22Rv1 (cell line): ENCODE measurements around the gene ACKR1.

Source experiments
- H3K27ac ChIP-seq: fragments of 450-650 bp; 2 replicates; pipeline ENCODE4 v1.5.1; 2017
- ZFX ChIP-seq: fragments of 450-650 bp; IDR thresholded peaks from 2 replicates; pipeline ENCODE4 v1.6.1; 2017; ENCODE audit warnings: antibody characterized with exemption, borderline replicate concordance
- TF ChIP-seq, protein P1 (sequence below): fragments of 450-650 bp; IDR thresholded peaks from 2 replicates; pipeline ENCODE4 v1.5.1; 2017; ENCODE audit warnings: mild to moderate bottlenecking

The ACKR1 gene

DNA sequence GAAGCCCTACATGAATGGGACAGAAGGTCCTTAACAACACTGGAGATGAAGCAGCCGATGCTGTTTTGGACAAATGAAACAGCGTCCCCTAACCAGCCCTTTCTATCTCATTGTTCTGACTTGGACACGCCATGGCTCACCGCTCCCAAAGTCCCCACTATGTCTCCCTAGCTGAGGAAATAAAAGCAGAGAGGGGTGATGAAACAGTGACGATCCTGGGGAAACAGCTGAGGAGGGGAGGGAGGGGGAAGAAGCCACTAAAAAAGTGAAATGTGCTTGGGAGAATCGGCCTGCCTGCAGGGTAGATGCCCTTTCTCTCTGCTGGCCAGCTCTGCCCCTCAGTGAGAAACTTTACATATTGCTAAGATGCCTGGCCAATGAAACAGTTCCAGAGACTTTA is 1.1 kb upstream of the ACKR1 start:
- no peak for TF ChIP-seq ZFX
- TF ChIP-seq, protein P1, sequence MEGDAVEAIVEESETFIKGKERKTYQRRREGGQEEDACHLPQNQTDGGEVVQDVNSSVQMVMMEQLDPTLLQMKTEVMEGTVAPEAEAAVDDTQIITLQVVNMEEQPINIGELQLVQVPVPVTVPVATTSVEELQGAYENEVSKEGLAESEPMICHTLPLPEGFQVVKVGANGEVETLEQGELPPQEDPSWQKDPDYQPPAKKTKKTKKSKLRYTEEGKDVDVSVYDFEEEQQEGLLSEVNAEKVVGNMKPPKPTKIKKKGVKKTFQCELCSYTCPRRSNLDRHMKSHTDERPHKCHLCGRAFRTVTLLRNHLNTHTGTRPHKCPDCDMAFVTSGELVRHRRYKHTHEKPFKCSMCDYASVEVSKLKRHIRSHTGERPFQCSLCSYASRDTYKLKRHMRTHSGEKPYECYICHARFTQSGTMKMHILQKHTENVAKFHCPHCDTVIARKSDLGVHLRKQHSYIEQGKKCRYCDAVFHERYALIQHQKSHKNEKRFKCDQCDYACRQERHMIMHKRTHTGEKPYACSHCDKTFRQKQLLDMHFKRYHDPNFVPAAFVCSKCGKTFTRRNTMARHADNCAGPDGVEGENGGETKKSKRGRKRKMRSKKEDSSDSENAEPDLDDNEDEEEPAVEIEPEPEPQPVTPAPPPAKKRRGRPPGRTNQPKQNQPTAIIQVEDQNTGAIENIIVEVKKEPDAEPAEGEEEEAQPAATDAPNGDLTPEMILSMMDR = no peak
- no peak overlapping the region for H3K27ac ChIP-seq

DNA sequence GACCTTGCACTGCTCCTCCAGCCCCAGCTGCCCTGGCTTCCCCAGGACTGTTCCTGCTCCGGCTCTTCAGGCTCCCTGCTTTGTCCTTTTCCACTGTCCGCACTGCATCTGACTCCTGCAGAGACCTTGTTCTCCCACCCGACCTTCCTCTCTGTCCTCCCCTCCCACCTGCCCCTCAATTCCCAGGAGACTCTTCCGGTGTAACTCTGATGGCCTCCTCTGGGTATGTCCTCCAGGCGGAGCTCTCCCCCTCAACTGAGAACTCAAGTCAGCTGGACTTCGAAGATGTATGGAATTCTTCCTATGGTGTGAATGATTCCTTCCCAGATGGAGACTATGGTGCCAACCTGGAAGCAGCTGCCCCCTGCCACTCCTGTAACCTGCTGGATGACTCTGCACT is 550 bp downstream of the ACKR1 start:
- H3K27ac ChIP-seq = no peak overlapping the region
- TF ChIP-seq ZFX = no peak
- TF ChIP-seq, protein P1 = no peak

GRCh38 chr1:159206110-159206509 is 1.4 kb downstream of the ACKR1 start:
- H3K27ac ChIP-seq = no peak overlapping the region
- TF ChIP-seq, protein P1 = no peak

GRCh38 chr1:159207080-159207479 is 2.4 kb downstream of the ACKR1 start:
- H3K27ac ChIP-seq = no peak overlapping the region
- no peak for TF ChIP-seq ZFX
- TF ChIP-seq, protein P1 = no peak

- H3K27ac ChIP-seq = no peak overlapping the region
- no peak for TF ChIP-seq ZFX
- TF ChIP-seq, protein P1 = no peak
Measured at GRCh38 chr1:159207774-159208173, 3.1 kb downstream of the ACKR1 start.

GRCh38 chr1:159208175-159208825 is 3.6 kb downstream of the ACKR1 start:
- H3K27ac ChIP-seq = no peak overlapping the region
- TF ChIP-seq, protein P1 = no peak
- no peak for TF ChIP-seq ZFX

GRCh38 chr1:159209061-159209460 is 4.4 kb downstream of the ACKR1 start:
- TF ChIP-seq, protein P1 = no peak
- TF ChIP-seq ZFX = no peak
- H3K27ac ChIP-seq = no peak overlapping the region
